Rectal smooth muscle tissue (tissue), 1 donor: ENCODE measurements around the gene TEX14.
A peak's percentile ranks its signal among the peaks of the same experiment; 100 is the strongest.

ENCODE experiments used
- H3K27ac ChIP-seq: one replicate; pipeline ENCODE4 v1.7.0; 2013; ENCODE audit warnings: low read depth, low read length, inconsistent platforms
- H3K27me3 ChIP-seq: one replicate; pipeline ENCODE4 v1.7.0; 2013; ENCODE audit warnings: low read length; ENCODE audit not compliant: control insufficient read depth, insufficient read depth
- H3K36me3 ChIP-seq: one replicate; pipeline ENCODE4 v1.7.0; 2013; ENCODE audit warnings: low read length; ENCODE audit not compliant: control insufficient read depth, insufficient read depth
- H3K4me1 ChIP-seq: one replicate; pipeline ENCODE4 v1.7.0; 2013; ENCODE audit warnings: low read length; ENCODE audit not compliant: control insufficient read depth, insufficient read depth
- H3K4me3 ChIP-seq: one replicate; pipeline ENCODE4 v1.7.0; 2013; ENCODE audit warnings: low read length
- H3K9ac ChIP-seq: one replicate; pipeline ENCODE4 v1.7.0; 2013; ENCODE audit warnings: low read length

Gene TEX14, protein sequence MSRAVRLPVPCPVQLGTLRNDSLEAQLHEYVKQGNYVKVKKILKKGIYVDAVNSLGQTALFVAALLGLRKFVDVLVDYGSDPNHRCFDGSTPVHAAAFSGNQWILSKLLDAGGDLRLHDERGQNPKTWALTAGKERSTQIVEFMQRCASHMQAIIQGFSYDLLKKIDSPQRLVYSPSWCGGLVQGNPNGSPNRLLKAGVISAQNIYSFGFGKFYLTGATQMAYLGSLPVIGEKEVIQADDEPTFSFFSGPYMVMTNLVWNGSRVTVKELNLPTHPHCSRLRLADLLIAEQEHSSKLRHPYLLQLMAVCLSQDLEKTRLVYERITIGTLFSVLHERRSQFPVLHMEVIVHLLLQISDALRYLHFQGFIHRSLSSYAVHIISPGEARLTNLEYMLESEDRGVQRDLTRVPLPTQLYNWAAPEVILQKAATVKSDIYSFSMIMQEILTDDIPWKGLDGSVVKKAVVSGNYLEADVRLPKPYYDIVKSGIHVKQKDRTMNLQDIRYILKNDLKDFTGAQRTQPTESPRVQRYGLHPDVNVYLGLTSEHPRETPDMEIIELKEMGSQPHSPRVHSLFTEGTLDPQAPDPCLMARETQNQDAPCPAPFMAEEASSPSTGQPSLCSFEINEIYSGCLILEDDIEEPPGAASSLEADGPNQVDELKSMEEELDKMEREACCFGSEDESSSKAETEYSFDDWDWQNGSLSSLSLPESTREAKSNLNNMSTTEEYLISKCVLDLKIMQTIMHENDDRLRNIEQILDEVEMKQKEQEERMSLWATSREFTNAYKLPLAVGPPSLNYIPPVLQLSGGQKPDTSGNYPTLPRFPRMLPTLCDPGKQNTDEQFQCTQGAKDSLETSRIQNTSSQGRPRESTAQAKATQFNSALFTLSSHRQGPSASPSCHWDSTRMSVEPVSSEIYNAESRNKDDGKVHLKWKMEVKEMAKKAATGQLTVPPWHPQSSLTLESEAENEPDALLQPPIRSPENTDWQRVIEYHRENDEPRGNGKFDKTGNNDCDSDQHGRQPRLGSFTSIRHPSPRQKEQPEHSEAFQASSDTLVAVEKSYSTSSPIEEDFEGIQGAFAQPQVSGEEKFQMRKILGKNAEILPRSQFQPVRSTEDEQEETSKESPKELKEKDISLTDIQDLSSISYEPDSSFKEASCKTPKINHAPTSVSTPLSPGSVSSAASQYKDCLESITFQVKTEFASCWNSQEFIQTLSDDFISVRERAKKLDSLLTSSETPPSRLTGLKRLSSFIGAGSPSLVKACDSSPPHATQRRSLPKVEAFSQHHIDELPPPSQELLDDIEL (N-terminal part only)

DNA sequence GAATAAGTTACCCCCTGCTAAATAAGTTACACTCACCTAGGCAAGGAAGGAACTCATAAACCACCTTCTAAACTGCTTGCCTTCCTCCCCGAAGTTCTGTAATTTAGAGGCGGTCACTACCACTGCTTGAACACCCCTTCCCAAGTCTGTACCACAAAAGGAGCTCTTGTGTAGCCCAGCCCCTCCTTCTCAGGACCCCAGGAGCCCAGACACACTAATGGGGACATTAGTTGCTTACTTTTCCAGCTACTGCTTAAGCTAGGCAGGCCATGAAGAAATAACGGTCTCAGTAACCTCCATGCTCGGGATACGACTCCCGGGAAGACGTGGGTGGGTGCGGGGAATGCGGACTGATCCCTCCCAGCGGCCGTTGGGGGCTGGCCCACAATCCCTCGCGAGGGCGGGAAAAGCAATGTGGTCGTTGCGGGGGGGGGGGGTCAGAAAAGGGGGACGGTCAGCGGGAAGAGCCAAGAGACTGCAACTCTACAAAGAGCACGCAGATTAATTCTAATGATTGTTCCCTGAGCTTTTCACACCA, at the start of gene TEX14:
TEX14 (minus strand) TSS at position 345 of the 538 bp plus-strand sequence. CDS start 40,044 bp downstream, outside the sequence.
- Histone ChIP-seq H3K36me3 (no peaks in the 10 kb centered on the region), H3K9ac (peak within 1 kb of the TSS; percentile 61), H3K4me3 (peak within 1 kb of the TSS; percentile 86), H3K27me3 (no peaks in the 10 kb centered on the region), H3K27ac (peak within 1 kb of the TSS; percentile 89), H3K4me1 (peaks cover 12% of the 10 kb centered on the region)

DNA sequence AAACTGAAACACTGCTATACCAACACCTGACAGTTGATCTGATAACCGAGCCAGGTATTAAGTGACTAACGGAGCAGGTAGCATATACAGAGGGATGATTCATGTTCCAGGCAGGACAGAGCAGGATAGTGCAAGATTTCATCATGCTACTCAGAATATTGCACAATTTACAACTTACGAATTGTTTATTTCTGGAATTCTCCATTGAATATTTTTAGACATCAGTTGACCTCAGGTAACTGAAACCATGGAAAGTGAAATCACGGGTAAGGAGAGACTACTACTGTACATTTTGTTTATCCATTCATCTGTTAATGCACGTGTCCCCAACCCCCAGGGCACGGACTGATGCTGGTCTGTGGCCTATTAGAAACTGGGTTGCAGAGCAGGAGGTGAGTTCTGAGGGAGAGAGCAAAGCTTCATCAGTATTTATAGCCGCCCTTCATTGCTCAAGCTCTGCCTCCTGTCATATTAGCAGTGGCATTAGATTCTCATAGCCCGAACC, 49.3 kb upstream of the TEX14 start:
- Histone ChIP-seq H3K27me3 (no peaks in the 10 kb centered on the region), H3K36me3 (no peaks in the 10 kb centered on the region), H3K4me3 (no peak overlapping the region), H3K4me1 (no peaks in the 10 kb centered on the region), H3K27ac (no peak overlapping the region), H3K9ac (no peak overlapping the region)

DNA sequence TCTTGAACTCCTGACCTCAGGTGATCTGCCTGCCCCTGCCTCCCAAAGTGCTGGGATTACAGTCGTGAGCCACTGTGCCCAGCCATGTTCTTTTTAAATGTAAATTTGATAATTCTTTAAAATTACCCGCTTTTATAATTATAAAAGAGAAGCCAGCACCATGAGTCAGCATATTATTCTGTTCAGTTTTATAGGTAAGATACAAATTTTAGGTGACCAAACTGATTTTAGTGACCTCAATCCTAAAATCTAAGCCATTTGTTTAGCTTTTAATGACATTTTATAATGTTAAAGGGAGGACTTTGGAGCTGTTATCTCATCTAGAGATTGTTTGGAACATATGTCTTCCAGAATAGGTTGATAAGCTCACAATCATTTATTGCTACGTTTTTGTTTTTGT, 43.0 kb upstream of the TEX14 start:
- no peak overlapping the region for H3K27ac ChIP-seq

DNA sequence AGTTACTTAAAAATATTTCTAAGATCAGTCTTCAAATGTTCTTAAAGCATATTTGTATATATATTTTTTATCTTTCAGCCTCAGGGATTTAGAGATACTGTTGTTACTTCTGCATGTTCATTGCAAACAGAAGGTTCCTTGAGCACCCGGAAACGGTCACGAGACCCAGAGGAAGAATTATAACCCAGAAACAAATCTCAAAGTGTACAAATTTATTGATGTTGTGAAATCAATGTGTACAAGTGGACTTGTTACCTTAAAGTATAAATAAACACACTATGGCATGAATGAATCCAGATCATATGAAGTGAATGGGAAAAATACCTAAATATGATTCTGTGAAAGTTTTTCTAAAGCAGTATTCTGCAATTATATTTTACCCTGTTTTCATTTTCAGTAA, 42.2 kb upstream of the TEX14 start:
- Histone ChIP-seq H3K36me3 (no peaks in the 10 kb centered on the region), H3K27me3 (no peaks in the 10 kb centered on the region), H3K27ac (no peak overlapping the region), H3K4me1 (no peaks in the 10 kb centered on the region), H3K4me3 (no peak overlapping the region), H3K9ac (no peak overlapping the region)

More for the DNA sequence above, 43.0 kb upstream of the TEX14 start:
- no peaks in the 10 kb centered on the region for H3K27me3 ChIP-seq
- no peaks in the 10 kb centered on the region for H3K4me1 ChIP-seq
- no peak overlapping the region for H3K4me3 ChIP-seq
- no peaks in the 10 kb centered on the region for H3K36me3 ChIP-seq
- no peak overlapping the region for H3K9ac ChIP-seq

DNA sequence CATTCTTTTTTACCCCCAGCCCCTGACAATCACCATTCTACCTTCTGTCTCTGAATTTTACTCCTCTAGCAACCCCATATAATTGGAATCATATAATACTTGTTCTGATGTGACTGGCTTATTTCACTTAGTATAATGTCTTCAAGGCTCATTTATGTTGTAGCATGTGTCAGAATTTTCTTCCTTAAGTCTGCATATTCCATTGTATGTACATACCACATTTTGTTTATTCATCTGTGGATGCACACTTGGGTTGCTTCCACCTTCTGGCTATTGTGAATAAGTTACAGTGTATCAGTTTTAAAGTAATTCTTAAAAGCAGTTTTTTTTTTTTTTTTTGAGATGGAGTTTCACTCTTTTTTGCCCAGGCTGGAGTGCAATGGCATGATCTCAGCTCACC, 39.1 kb upstream of the TEX14 start:
- Histone ChIP-seq H3K4me1 (no peaks in the 10 kb centered on the region), H3K36me3 (no peaks in the 10 kb centered on the region), H3K27ac (no peak overlapping the region), H3K27me3 (no peaks in the 10 kb centered on the region), H3K9ac (no peak overlapping the region), H3K4me3 (no peak overlapping the region)

DNA sequence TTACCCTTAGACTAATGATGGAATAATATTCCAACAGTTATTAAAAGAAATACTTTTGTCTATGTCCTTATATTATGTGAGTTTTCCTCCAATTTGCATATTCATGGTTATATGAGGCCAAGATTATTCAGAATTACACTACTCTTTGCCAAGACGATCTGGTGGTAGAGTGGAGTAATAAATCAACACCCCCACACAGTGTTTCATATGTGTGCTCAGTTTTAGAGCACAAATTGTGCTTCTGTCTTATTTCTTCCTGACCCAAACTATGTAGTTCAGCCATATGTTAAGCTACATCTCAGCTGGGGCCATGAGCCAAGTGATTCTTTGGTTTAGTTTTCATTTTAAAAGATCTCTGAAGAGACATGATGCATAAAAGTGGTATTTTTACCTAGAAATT, 37.0 kb upstream of the TEX14 start:
- Histone ChIP-seq H3K27me3 (no peaks in the 10 kb centered on the region), H3K4me3 (no peak overlapping the region), H3K36me3 (no peaks in the 10 kb centered on the region), H3K9ac (no peak overlapping the region), H3K4me1 (no peaks in the 10 kb centered on the region), H3K27ac (no peak overlapping the region)

DNA sequence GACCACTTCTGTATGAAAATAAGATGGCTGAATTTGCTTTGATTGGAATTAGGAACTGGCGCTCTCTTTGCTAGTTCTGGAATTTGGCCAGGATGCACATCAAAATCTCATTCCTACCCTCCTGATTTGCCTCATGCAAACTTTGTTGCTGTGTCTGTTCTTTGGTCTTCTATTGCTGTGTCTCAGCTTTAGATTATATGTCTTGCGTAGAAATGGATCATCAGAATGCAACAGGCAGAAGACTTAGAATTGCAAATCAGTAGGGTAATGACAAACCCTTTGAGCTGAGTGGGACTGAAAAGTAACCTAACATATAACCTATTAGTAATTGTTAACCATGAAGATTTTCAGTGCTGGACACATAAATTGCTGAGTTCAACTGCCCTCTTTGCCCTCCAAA, 30.9 kb upstream of the TEX14 start:
- no peaks in the 10 kb centered on the region for H3K27me3 ChIP-seq
- no peaks in the 10 kb centered on the region for H3K36me3 ChIP-seq
- no peak overlapping the region for H3K4me3 ChIP-seq
- H3K4me1 ChIP-seq = no peaks in the 10 kb centered on the region
- no peak overlapping the region for H3K27ac ChIP-seq
- H3K9ac ChIP-seq = no peak overlapping the region

DNA sequence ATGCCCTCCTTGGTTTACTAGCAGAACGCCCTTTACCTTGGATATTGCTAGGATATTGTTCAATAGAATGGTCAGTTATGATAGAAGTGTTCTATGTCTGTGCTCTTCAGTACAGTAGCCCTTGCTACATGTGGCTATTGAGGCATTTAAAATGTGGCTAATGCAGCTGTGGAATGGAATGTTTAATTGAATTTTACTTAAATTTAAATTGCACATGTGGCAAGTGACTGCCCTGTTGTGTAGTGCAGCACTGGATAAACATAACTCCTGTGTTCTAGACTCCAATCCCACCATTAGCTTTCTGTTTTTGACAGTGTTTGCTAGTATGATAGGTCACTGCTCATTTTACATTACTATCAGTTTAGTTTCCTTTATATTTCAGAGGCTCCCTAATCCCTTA, 30.4 kb upstream of the TEX14 start:
- Histone ChIP-seq H3K27me3 (no peaks in the 10 kb centered on the region), H3K4me1 (no peaks in the 10 kb centered on the region), H3K36me3 (no peaks in the 10 kb centered on the region), H3K27ac (no peak overlapping the region), H3K4me3 (no peak overlapping the region), H3K9ac (no peak overlapping the region)

DNA sequence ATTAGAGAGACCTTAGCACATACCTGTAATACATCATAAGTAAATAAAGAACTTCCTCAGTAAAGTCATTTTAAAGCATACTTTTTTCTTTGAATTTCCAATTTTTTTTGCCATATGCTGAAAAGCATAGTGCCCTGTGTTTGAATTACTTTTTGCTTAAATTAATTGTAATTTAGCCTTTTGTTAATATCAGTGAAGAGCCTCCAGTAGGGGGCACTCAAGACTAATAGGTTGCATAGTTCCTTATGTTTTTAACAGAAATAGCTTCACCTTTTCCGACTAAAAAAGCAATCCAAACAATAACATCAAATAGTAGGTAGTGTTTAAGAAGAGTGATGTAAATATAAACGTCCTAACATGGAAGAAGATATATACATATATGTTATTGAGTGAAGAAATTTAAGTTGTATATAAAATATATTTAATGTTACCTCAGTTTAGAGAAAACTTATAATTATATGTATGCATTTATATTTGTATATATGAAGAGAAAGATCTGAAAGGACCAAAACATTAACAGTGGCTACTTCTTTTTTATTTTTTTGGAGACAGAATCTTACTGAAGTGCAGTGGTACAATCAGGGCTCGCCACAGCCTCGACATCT, 19.2 kb upstream of the TEX14 start:
- Histone ChIP-seq H3K27ac (no peak overlapping the region), H3K27me3 (no peaks in the 10 kb centered on the region), H3K4me1 (no peaks in the 10 kb centered on the region), H3K4me3 (no peak overlapping the region), H3K9ac (no peak overlapping the region), H3K36me3 (no peaks in the 10 kb centered on the region)

DNA sequence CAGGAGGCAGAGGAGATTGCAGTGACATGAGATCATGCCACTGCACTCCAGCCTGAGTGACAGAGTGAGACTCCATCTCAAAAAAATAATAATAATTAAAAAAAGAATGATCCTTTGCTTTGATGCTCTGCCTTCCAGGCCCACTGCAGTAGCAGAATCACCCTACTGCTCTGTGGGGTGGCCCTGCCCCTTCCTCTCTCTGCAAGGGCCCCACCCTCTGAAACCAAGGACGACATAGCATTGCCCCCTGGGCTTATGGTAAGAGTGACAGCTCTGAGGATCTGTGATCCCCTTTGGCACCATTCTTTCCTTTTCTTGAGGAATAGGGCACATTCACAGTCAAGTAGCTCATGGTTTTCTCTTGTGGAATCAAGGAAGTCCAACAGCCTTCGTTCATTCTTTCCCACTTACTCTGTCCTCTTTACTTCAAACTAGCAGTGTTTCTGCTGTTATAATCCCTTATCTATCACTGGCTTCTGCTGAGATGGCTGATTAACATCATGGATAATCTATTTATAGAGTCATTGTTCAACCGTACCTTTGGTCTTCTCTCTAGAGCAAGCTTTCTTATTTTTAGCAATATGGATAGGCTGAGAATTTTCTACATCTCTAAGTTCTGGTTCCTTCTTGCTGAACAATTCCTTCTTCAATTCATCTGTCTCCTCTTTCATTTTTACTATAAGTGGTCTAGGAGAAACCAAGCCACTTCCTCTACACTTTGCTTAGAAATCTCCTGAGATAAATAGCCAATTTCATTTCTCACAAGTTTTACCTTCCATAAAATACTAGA, 14.7 kb upstream of the TEX14 start:
- Histone ChIP-seq H3K4me1 (no peaks in the 10 kb centered on the region), H3K4me3 (no peak overlapping the region), H3K9ac (no peak overlapping the region), H3K27me3 (no peaks in the 10 kb centered on the region), H3K36me3 (no peaks in the 10 kb centered on the region), H3K27ac (no peak overlapping the region)

DNA sequence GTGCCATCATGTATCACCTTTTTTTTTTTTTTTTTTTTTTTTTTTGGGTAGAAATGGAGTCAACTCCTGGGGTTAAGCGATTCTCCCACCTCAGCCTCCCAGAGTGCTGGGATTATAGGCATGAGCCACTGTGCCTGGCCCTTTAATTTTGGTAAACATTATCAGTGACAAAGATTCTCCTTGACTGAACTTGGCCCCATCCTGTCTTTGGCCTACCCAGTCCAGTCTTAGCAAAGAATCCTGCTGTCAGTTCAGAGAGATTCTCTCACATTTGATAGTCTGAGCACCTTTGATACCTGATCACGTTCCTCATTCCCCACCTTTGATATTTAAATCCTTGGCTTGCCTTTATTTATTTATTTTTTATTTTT, 12.1 kb upstream of the TEX14 start:
- no peak overlapping the region for H3K9ac ChIP-seq
- H3K4me1 ChIP-seq = no peaks in the 10 kb centered on the region
- H3K27me3 ChIP-seq = no peaks in the 10 kb centered on the region
- no peak overlapping the region for H3K27ac ChIP-seq
- H3K4me3 ChIP-seq = no peak overlapping the region
- no peaks in the 10 kb centered on the region for H3K36me3 ChIP-seq
